HG03159 (cell line): ENCODE results near the gene KCNMB2.

Experiments used
- ATAC-seq: cut with Tn5 transposase; IDR thresholded peaks from one replicate; pipeline ENCODE4 v1.9.1; 2021; ENCODE audit warnings: mild to moderate bottlenecking, moderate library complexity; ENCODE audit not compliant: unreplicated experiment

KCNMB2 gene

DNA sequence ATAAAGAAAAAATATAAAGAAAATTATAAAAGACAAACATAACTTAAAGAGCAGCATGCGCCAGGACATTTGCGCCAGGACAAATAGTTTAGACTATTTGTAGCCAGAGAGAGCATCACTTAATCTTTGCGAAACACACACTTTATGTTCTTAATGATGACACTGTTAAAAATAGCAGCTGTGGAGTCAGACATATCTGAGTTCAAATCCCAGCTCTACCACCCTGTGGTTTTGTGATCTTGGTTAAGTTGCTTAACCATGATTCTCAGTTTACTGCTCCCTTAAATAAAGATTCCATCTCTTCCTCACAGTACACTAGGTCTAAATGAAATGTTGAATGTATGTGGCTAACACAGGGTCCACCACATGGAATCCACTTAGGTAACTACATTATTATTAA, 31.4 kb downstream of the KCNMB2 start:
- no peak for ATAC-seq

DNA sequence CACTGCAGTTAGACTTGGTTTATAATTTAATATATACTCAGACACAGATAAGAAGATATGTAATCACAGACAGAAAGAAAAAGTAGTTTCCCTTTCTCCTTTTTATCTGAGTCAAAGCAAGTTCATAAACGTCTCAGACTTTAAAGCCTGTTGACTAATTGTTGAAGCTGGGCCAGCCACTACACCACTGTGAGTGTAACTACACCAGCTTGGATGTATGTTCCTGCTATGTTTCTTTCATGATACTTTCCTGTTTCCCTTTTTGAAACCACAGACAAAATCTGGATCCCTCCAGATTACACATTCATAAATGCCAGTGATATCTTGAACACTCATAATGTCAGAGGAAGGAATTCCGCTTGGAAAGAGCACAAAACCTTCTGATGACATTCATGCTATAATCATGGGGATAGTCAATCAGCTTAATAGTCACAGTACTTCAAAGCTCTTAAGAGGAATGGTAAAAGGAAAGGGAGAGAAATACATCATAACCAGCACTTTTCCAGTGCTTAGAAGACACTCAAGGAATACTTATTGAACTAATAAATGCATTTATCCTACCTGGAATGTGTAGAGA, 32.0 kb downstream of the KCNMB2 start:
- no peak for ATAC-seq

DNA sequence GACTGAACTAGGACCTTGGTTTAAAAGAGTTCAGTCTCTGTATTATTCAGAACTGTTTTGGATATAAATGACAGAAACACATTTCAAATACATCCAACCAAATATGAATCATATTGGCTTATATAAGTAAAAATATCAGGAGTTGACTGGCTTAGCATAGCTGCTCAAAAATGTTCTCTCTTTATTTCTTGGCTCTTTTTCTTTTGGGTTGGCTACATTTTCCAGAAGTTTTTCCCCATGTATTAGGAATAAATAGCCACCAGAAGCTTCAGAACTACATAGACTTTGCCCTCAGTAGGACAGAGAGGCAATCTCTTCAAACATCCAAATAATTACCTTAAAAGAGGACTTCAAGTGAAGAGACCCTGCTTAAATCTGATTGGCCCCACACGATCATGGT, 32.7 kb downstream of the KCNMB2 start:
- ATAC-seq: no peak

DNA sequence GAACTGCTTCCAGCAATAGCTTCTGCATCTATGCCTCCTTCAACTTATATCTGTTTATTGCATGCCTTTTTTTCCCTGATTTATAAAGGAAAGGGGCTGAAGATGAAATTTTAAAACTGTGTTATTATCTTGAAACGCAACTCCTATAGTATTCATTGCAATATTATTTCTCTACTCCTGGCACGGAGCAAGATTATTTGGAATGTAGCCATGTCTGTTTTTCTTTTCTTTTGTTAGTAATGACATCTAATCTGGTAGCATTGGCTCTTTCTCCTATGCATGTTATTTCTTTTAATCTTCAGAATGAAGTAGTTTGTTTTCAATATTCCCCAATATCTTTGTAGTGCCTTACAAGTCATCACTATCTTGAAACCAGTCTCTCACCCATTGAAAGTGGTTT, 33.6 kb downstream of the KCNMB2 start:
- no peak for ATAC-seq

DNA sequence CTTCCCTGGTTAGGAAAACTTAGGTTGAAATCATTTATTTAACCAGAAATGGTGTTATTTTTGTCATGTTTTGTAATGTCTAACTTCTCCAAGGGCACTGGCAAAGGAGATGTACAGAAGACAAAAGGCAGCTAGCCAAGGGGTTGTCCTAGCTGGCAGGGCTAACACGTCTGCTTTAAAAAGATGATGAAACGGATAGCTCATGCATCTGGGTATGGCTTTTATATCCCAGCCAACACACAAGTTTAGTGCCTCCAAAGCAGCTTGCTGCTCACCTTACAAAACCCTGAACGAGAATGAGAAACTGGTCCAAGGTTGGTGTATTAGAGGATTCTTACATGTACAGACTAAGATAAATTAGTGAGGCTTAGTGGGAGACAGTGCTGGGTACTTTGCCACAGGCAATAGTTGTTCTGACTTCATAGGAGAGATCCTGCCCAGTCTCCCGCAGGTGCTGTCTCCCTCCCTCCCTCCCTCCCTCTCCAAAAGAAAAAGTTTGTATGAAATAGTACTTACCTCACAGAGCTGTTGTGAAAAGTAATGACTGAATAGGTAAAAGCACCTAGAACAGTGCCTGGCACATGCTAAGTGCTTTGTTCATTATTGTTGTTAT, 47.8 kb downstream of the KCNMB2 start:
- ATAC-seq: no peak

DNA sequence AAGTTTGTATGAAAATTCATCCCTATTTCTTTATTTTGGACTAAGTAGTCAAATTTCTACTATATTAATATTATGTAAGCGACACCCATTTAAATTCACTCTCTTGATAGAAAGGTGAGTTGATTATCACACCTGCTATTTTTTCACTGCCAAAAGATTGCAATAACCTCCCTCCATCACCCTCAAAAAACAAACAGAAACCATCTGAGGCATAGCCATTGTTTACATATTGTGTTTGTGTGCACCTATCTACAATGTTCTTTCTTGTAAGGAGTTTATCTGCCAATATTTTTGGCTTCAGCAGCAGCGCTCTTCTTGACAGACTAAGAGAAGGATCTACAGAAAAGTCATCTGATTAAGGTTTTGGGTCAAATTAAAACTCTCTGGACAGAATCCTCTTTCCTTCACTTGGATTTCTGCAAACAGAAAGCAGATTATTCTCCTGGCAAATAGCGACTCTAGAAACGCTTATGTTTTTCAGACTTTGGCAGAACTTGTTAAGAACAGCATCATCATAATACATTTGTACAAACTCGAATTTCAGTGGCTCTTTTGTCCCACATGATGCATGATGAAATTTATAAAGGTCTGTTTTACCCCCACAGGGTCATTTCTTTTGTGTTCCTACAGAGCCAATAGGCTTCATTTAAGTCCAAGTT, 48.6 kb downstream of the KCNMB2 start:
- ATAC-seq: no peak

DNA sequence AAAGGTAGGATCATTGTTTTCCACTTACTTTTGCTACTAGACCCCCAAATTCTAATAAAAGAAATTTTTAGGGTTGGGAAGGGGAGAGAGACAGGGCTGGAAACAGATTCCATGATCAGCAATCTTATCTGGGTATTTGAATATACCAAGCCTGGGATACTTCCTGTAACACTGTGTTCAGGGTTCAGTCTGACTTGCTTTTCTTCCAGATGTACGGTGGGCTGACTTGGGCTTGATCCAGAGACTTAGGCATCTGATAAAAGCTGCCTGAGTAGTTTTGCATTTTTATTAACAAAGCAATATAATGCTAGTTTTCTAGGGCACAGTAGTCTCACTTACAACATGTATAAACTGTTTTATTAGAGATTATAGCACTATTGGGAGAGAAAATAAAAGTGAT, 49.2 kb downstream of the KCNMB2 start:
- ATAC-seq: no peak

DNA sequence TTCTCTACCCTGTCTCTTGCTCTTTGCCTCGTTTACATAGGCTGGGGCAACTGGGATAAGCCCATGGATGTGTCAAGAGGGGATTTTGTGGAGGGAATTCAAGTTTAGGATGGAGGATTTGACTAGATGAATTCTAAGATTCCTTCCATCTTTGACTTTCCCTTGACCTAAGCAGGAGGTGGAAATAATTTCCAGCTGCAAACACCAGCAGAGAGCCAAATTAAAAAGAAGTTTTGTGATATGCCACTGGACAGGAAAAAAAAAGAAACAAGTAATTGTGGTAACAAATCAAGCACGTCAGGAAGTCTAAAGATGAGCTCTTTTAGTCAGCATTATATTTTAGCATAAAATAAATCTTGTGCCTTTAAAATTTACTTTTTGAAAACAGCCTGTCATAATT, 49.8 kb downstream of the KCNMB2 start:
- ATAC-seq: no peak

DNA sequence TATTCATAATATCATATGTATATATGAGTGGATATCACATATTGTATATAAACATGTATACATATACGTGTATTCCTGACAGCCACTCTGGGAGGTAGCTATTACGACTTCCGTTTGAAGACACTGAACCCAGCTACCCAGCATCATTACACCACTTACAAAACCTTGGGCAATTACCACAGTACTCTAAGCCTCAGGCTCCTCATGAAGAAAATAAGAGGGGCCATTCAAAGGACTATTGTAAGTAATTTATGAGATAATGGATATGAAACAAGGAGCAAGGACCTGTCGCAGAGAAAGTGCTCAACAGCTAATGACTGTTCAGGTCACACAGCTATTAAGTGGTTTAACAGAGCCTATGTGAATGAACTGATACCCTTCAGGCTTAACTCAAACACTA, 52.4 kb downstream of the KCNMB2 start:
- ATAC-seq: no peak

DNA sequence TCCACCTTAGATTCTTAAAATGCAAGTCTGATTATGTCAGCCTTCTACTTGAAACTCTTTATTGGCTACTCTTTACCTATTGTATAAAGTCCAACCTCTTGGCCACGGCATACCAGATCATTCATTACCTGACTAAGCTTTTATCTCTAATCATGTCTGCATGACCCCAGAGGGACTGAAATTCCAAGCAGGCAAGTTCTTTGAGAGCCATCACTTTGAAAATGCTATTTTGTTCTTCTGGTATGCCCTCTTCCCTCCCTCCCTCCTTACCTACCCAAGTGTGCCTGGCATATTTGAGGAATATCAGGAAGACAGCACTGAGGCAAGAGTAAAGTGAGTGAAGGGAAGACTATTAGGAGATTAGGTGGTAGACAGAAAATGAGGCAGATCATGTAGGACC, 57.5 kb downstream of the KCNMB2 start:
- ATAC-seq: no peak

DNA sequence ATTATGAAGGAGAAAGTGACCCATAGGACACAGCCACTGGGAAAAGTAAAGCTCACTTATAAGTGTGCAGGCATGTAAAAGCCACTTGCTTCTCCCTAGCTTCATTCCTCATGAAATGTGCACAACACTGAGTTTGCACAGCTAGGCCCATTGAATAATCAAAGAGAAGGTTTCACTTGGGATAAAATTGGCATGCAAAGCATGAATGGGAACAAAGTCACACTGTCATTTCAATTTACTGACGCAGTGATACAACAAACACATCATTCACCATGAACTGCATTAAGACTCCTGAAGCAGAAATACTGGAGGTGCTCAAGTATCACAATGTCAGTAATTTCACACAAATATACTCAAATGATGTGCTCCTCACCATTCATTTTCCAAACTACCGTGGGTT, 61.1 kb downstream of the KCNMB2 start:
- ATAC-seq: no peak

DNA sequence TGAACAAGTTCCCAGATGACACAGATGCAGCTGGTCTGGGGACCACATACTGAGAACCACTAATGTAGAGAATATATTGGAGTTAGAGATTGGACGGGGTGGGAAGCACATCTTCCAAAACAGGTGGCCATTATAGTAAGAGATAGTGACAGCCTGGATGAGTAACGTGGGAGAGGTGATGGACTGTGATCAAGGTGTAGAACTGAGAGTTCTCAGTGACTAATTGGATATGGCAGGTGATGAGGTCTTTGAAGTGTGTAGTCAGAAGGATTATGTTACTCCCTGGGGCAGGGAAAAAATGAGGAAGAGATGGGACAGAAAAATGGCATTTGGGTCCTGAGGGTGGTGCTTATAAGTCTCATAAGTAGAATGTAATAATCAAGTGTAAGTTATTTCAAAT, 66.6 kb downstream of the KCNMB2 start:
- no peak for ATAC-seq

DNA sequence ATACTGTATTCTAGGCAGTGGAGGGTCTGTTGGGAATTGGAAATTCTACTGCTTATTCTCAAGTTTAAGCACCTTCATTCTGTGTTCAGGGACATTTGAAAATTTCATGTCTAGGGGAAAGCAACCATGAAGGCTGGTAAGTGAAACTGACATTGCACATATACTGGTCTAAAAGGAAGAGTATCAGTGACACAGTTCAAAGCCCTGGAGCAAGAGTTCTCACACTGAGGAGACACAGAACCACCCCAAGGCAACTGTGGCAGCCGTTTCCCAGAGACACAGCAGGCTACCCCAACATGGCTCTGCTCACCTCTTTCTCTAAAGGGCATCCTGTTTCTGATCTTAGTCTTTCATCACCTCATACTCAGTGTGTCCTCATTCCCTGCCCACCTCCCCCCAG, 67.5 kb downstream of the KCNMB2 start:
- ATAC-seq: no peak

DNA sequence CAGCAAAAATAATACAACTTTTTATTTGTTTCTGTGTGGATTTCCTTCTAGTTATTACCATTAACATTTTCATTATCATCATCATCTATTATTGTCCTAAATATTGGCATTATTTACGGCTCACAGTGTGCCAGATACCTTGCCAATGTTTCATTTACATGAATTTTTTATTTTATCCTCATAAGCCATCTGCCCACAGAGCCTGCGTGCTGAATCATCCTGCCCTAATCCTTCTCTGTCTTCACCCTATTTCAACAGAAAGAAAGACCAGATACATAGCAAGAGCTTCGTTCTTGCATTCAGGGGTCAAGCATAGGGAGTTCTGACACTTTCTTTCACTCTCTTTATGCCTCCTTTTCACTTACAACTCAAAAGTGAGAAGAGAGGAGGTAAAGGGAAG, 82.0 kb downstream of the KCNMB2 start:
- no peak for ATAC-seq

DNA sequence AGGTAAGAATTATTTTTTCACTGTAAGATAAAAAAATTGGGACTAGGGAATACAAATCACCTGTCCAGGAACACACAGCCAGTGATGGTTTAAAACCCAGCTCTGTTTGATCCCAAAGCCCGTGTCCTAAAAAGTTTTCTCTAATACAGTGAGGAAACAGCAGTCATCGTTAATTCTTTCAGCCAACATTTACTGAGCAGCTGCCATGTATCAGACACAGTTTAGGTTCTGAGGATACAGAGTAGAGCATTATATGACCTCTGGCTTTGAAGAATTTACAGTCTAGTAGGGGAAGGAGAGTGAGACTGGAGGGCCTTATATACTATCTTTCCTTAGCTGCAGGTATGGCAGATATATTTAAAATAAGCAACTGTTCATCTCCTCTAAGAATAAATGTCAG, 82.7 kb downstream of the KCNMB2 start:
- ATAC-seq: no peak

DNA sequence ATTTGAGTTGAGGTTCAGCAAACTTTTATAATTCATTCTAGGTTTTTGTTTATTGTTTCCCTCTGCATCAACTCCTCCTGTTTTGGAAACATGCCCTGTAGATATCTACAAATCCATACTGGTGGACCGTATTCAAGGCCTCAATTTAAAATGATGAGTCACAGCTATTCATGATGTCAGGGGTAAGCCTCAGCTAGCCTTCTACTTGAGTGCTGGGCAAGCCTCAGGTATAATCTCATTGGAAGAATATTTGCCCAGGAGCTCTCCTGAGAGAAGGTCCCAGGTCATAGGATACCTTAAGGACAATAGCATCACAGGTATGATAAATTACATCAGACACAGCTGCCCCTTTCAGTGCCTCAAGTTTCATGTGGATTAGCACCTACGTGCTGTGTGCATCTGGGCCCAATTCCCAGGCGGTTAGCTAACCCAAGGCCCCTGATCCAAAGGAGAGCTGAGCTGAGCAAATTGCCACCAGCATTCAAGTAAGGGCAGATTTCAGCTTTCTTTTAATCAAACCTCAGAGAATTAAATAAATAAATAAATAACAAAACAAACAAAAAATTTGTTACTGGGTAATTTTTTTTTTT, 87.5 kb downstream of the KCNMB2 start:
- no peak for ATAC-seq

DNA sequence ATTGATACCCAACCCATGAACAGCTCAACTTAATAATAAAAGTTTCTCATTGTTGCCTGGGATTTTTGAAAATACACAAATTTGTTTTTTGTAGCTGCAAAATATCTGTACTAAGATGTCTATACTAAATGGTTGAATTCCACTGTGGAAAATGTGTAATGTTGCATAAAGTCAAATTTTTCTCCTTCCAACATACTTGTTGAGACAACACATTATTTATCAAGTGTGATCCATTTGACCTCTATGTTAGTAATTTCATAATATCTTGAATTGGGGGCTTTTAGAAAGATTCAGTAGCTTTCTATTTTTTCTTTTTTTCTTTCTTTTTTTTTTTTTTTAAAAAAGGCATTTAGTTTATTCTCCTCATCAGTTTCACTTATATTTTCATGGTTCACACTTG, 88.0 kb downstream of the KCNMB2 start:
- ATAC-seq: no peak

DNA sequence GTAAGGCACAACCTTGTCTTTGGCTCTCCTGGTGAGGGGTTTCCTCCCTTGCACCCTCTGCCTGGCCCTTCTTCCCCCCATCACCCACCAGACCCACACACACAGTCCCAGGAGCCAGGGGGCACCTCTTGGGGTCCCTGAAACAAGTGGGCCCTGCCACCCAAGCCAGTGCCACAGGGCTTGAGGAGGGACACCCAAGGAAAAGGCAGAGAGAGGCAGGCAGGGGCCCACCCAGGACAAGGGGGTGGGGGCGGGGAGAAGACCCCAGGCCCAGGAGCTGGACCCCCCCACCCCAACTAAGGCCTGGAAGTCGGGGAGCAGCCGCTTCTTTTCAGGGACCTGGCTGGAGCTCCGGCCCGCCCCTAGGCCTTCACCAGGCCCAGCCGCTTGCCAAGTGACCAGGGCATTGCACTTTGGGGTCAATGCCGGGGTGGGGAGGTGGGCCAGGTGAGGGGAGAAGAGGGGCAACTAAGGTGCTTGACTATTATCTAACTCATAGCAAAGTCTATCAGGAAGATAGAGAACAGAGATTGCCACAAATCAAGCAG, 88.9 kb downstream of the KCNMB2 start:
- no peak for ATAC-seq

DNA sequence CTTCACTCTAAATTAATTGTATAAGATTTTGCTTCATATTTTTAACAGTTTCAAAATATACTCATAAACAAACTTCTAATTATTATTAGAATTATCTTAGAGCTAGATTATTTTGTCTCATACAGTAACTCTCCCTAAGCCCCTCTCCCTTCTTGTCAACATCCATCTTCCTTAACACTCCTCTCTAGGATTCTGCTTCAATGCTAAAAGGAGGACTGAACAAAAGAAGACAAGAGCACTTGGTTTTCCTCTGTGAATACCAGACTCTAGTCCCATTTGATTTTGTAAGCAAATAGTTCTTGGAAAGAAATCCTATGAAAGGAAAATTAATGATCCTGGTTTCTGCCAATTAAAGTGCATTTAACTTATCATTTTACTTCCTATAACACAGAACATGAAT, 91.8 kb downstream of the KCNMB2 start:
- no peak for ATAC-seq

DNA sequence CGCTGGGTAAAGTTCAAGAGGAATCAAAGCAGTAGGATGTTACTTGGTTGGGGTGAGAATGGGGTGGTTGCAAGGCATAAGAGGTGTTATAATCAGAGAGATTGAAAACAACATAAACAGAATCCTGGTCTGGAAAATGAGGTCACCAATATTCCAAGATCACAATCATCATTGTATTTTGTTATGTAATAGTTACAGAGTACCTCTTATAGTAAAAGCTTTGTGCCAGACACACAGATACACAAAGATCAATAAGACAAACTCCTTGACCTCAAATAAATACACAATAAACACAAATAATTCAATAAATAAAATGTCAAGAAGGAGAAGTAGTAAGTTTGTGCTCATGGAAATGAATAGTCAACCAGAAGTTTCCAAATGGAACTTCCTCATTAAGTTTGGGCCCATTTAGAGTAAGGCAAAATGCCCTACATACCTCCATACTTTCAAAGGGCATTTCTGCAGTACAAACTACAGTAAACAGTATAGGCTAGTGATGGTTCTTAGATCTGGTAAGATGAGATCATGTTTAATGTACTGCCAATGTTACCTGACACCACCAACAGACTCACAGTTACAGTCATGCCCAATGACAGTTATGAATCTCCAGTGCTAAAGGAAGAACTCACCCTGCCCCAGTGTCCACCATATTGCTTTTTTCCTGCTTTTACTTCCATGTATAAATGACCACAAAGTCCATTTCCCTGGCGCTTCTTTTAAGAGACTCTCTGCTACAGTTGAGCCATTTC, 93.4 kb downstream of the KCNMB2 start:
- no peak for ATAC-seq

DNA sequence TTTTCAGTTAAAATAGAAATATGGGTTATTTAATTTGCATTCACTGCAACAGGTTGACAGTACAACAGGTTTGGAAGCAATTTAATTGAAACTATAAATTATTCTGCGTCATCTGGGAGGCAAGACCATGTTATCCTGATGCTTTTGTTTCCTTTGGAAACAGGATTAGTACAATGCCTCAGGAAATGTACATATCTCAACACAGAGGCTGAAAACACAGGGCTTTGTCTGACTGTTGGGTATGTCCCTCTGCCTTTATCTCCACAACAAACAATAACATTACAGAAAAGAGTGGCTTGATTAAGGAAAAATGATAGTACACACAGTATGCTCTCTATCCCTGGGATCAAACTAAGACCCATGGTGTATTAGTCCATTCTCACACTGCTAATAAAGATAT, 95.7 kb downstream of the KCNMB2 start:
- ATAC-seq: no peak
